Measurements from ENCODE around the gene RNF138. TPM values are rescaled to one million over a fixed set of nuclear protein-coding genes. Genes with fewer than 3 reads are reported as not detected.

RNF138 gene
- total RNA-seq, 1 experiment from 2014 or later: 61.8 TPM

Other genes with a start within 250 kb of the RNF138 start
- gene TRAPPC8, start 148.7 kb upstream of the RNF138 start, total RNA-seq (2021): 34.1 and 37.9 TPM in 2 replicates
- gene RNF125, start 73.0 kb upstream of the RNF138 start, total RNA-seq (2021): 1.2 and 1.5 TPM in 2 replicates
- 0.26 TPM in 1 of 2 replicates, not detected in the other for gene MEP1B, start 98.2 kb downstream of the RNF138 start, total RNA-seq (2021)

Measured in A673 (cell line).